ENCODE results near the gene LIMS1.
"Not testable (repeated sequence)": the region's sequence is repeated elsewhere in the genome, so short reads cannot be mapped to it uniquely, and the experiment has no call there.

LIMS1 gene

GRCh38 chr2:108635630-108636354 is 101.5 kb downstream of the LIMS1 start:
- DNase-seq (ENCODE audit: low spot score): no peak

GRCh38 chr2:108637304-108637669 is 103.0 kb downstream of the LIMS1 start:
- DNase-seq (ENCODE audit: low spot score): no peak

GRCh38 chr2:108640731-108641130 is 106.5 kb downstream of the LIMS1 start:
- no peak for DNase-seq (ENCODE audit: low spot score)

- DNase-seq (ENCODE audit: low spot score): no peak
Measured at GRCh38 chr2:108641756-108642155, 107.5 kb downstream of the LIMS1 start.

GRCh38 chr2:108643261-108643849 is 109.1 kb downstream of the LIMS1 start:
- no peak for DNase-seq (ENCODE audit: low spot score)

- DNase-seq (ENCODE audit: low spot score): not testable (repeated sequence)
Measured at GRCh38 chr2:108643862-108644261, 109.6 kb downstream of the LIMS1 start.

- DNase-seq (ENCODE audit: low spot score): not testable (repeated sequence)
Measured at GRCh38 chr2:108644446-108644845, 110.2 kb downstream of the LIMS1 start.

GRCh38 chr2:108648796-108649195 is 114.5 kb downstream of the LIMS1 start:
- DNase-seq (ENCODE audit: low spot score): not testable (repeated sequence)

- DNase-seq (ENCODE audit: low spot score): not testable (repeated sequence)
Measured at GRCh38 chr2:108650465-108650864, 116.2 kb downstream of the LIMS1 start.

GRCh38 chr2:108651468-108651867 is 117.2 kb downstream of the LIMS1 start:
- not testable (repeated sequence) for DNase-seq (ENCODE audit: low spot score)

GRCh38 chr2:108652187-108652931 is 118.1 kb downstream of the LIMS1 start:
- not testable (repeated sequence) for DNase-seq (ENCODE audit: low spot score)

GRCh38 chr2:108653425-108653824 is 119.2 kb downstream of the LIMS1 start:
- not testable (repeated sequence) for DNase-seq (ENCODE audit: low spot score)

- DNase-seq (ENCODE audit: low spot score): not testable (repeated sequence)
Measured at GRCh38 chr2:108653849-108654248, 119.6 kb downstream of the LIMS1 start.

- DNase-seq (ENCODE audit: low spot score): not testable (repeated sequence)
Measured at GRCh38 chr2:108654521-108655125, 120.4 kb downstream of the LIMS1 start.

GRCh38 chr2:108655270-108655669 is 121.0 kb downstream of the LIMS1 start:
- not testable (repeated sequence) for DNase-seq (ENCODE audit: low spot score)

GRCh38 chr2:108656282-108656681 is 122.0 kb downstream of the LIMS1 start:
- DNase-seq (ENCODE audit: low spot score): not testable (repeated sequence)

- not testable (repeated sequence) for DNase-seq (ENCODE audit: low spot score)
Measured at GRCh38 chr2:108657517-108657916, 123.2 kb downstream of the LIMS1 start.

GRCh38 chr2:108658553-108658952 is 124.3 kb downstream of the LIMS1 start:
- DNase-seq (ENCODE audit: low spot score): not testable (repeated sequence)

GRCh38 chr2:108661493-108661892 is 127.2 kb downstream of the LIMS1 start:
- not testable (repeated sequence) for DNase-seq (ENCODE audit: low spot score)

- not testable (repeated sequence) for DNase-seq (ENCODE audit: low spot score)
Measured at GRCh38 chr2:108662207-108662612, 127.9 kb downstream of the LIMS1 start.

GRCh38 chr2:108663346-108663745 is 129.1 kb downstream of the LIMS1 start:
- DNase-seq (ENCODE audit: low spot score): not testable (repeated sequence)

- not testable (repeated sequence) for DNase-seq (ENCODE audit: low spot score)
Measured at GRCh38 chr2:108664089-108664488, 129.8 kb downstream of the LIMS1 start.

All from left forelimb (tissue), 1 donor.